MCF 10A (cell line): ENCODE measurements around the gene NELL1. TPM values are rescaled to one million over a fixed set of nuclear protein-coding genes. Genes with fewer than 3 reads are reported as not detected.

Source experiments
- BruUV-seq: library from RNA; stranded (reverse); fragments of 400-500 nt; replicated peaks from 2 replicates; lab custom pipeline; 2021; lab: Mats Ljungman, UMichigan
- CTCF ChIA-PET: fragments of 300-600 bp; sonication (Branson Sonifier 250); formaldehyde crosslinking; extraction: SDS; loops from one replicate; lab custom pipeline; 2021; ENCODE audit warnings: antibody characterized with exemption, inconsistent platforms; lab: Yijun Ruan, JAX
- POLR2A ChIA-PET: fragments of 300-600, 350-650 bp; sonication (Branson Sonifier 250); formaldehyde crosslinking; extraction: SDS; loops from one replicate; lab custom pipeline; 2020; ENCODE audit warnings: antibody characterized with exemption, inconsistent platforms; lab: Yijun Ruan, JAX
- DNase-seq: peaks from one replicate; pipeline ENCODE4 v3.0.0-alpha.2; 2018; ENCODE audit not compliant: unreplicated experiment
- H3K27ac Mint-ChIP-seq: one replicate; pipeline ENCODE4 v1.8.0; 2022; ENCODE audit warnings: mild to moderate bottlenecking, low read depth, mixed read lengths; ENCODE audit not compliant: unreplicated experiment
- H3K27me3 Mint-ChIP-seq: one replicate; pipeline ENCODE4 v1.8.0; 2022; ENCODE audit warnings: mixed read lengths; ENCODE audit not compliant: insufficient read depth, unreplicated experiment
- H3K36me3 Mint-ChIP-seq: one replicate; pipeline ENCODE4 v1.8.0; 2022; ENCODE audit warnings: mild to moderate bottlenecking, moderate library complexity, mixed read lengths; ENCODE audit not compliant: insufficient read depth, unreplicated experiment
- H3K4me1 Mint-ChIP-seq: one replicate; pipeline ENCODE4 v1.8.0; 2022; ENCODE audit warnings: mixed read lengths; ENCODE audit not compliant: insufficient read depth, unreplicated experiment
- H3K4me3 Mint-ChIP-seq: one replicate; pipeline ENCODE4 v1.8.0; 2022; ENCODE audit warnings: mild to moderate bottlenecking, moderate library complexity, mixed read lengths; ENCODE audit not compliant: unreplicated experiment
- H3K9me3 Mint-ChIP-seq: one replicate; pipeline ENCODE4 v1.8.0; 2022; ENCODE audit warnings: mixed read lengths; ENCODE audit not compliant: unreplicated experiment
- CTCF ChIP-seq: fragments of 200-600 bp; IDR thresholded peaks from one replicate; pipeline ENCODE4 v1.8.0; 2022; ENCODE audit warnings: antibody characterized with exemption, mild to moderate bottlenecking; ENCODE audit not compliant: unreplicated experiment
- intact Hi-C: fragments of 100-400 bp; cut with micrococcal nuclease; formaldehyde crosslinking; loops from 2 replicates; pipeline ENCODE4 v1.14.1; 2022
- total RNA-seq: library from RNA; stranded (reverse); gene quantifications from 2 replicates; pipeline ENCODE4 v1.2.3, GENCODE V29; 2022

Gene NELL1
- total RNA-seq, 1 experiment from 2014 or later = not detected

- H3K27me3 Mint-ChIP-seq = no peaks in the 10 kb centered on the region
- ChIA-PET POLR2A (no interaction called here), CTCF (no interaction called here)
- TF ChIP-seq CTCF = no peak
- no peak overlapping the region for H3K4me3 Mint-ChIP-seq
- H3K27ac Mint-ChIP-seq = no peak overlapping the region
- DNase-seq = no peak
- H3K9me3 Mint-ChIP-seq = peaks cover 3% of the 10 kb centered on the region
- no peaks in the 10 kb centered on the region for H3K4me1 Mint-ChIP-seq
- no peaks in the 10 kb centered on the region for H3K36me3 Mint-ChIP-seq
- BruUV-seq = no TSS peak
- intact Hi-C loops = no loop called here
Measured at GRCh38 chr11:21179770-21180169, 510.4 kb downstream of the NELL1 start.

GRCh38 chr11:21180182-21180581 is 510.8 kb downstream of the NELL1 start:
- Mint-ChIP-seq H3K27me3 (no peaks in the 10 kb centered on the region), H3K4me1 (no peaks in the 10 kb centered on the region), H3K27ac (no peak overlapping the region), H3K4me3 (no peak overlapping the region), H3K36me3 (no peaks in the 10 kb centered on the region), H3K9me3 (peaks cover 7% of the 10 kb centered on the region)
- ChIA-PET CTCF (no interaction called here), POLR2A (no interaction called here)
- intact Hi-C loops = no loop called here
- BruUV-seq = no TSS peak
- no peak for TF ChIP-seq CTCF
- no peak for DNase-seq

GRCh38 chr11:21185959-21186358 is 516.6 kb downstream of the NELL1 start:
- peaks cover 26% of the 10 kb centered on the region for H3K9me3 Mint-ChIP-seq
- ChIA-PET CTCF (interaction anchor here (0.6 kb wide), 1 partner anchor 14 kb away, joined by 3 read pairs; no protein-coding TSS in a partner anchor), POLR2A (no interaction called here)
- H3K27ac Mint-ChIP-seq = no peak overlapping the region
- TF ChIP-seq CTCF = no peak
- no peak overlapping the region for H3K4me3 Mint-ChIP-seq
- no peaks in the 10 kb centered on the region for H3K4me1 Mint-ChIP-seq
- intact Hi-C loops = no loop called here
- H3K27me3 Mint-ChIP-seq = no peaks in the 10 kb centered on the region
- no peak for DNase-seq
- BruUV-seq = no TSS peak
- H3K36me3 Mint-ChIP-seq = no peaks in the 10 kb centered on the region

- Mint-ChIP-seq H3K4me3 (no peak overlapping the region), H3K27ac (no peak overlapping the region), H3K4me1 (no peaks in the 10 kb centered on the region), H3K9me3 (peaks cover 37% of the 10 kb centered on the region), H3K36me3 (no peaks in the 10 kb centered on the region), H3K27me3 (no peaks in the 10 kb centered on the region)
- intact Hi-C loops = no loop called here
- TF ChIP-seq CTCF = no peak
- DNase-seq = no peak
- ChIA-PET CTCF (no interaction called here), POLR2A (no interaction called here)
- BruUV-seq = no TSS peak
Measured at GRCh38 chr11:21190181-21190580, 520.8 kb downstream of the NELL1 start.
